SK-N-MC (cell line): ENCODE results near the gene GRAP2.

Experiments used
- EZH2 ChIP-seq: fragments of 200-600 bp; sonication (generic); IDR thresholded peaks from one replicate; pipeline ENCODE4 v1.6.1; 2017; ENCODE audit warnings: antibody characterized with exemption
- POLR2AphosphoS5 ChIP-seq: IDR thresholded peaks from 2 replicates; pipeline ENCODE4 v1.6.1; 2012; ENCODE audit warnings: mild to moderate bottlenecking, low read depth, low read length, borderline replicate concordance

DNA sequence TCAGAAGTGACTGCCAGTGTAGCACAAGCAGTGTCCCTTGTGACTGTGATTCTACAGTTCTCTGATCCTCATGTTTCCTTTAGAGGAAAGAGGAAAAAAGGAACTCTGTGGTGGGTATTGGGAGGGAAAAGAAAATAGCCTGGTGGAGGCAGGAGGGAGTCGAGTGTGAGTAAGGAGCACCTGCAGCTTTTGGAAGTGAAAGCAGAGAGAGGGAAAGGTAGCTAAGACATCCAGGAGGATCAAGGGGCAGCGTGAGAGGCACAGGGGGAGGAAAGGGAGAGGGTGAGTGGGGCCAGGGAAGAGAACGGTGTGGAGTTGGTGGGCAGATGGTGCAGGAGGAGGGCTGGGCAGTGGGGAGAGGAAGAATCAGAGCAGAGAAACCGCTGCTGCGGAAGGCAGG, 71.8 kb downstream of the GRAP2 start:
- no peak for TF ChIP-seq POLR2AphosphoS5
- no peak for TF ChIP-seq EZH2
